Measurements from ENCODE around the gene ARPC1B. TPM values are rescaled to one million over a fixed set of nuclear protein-coding genes. Genes with fewer than 3 reads are reported as not detected.

ARPC1B gene
- total and polyA plus RNA-seq, 9 of the 15 experiments (the other 6 are each of a cell fraction or from before 2014, with no cell fraction given), result 6.7 to 357 (median 211) TPM

DNA sequence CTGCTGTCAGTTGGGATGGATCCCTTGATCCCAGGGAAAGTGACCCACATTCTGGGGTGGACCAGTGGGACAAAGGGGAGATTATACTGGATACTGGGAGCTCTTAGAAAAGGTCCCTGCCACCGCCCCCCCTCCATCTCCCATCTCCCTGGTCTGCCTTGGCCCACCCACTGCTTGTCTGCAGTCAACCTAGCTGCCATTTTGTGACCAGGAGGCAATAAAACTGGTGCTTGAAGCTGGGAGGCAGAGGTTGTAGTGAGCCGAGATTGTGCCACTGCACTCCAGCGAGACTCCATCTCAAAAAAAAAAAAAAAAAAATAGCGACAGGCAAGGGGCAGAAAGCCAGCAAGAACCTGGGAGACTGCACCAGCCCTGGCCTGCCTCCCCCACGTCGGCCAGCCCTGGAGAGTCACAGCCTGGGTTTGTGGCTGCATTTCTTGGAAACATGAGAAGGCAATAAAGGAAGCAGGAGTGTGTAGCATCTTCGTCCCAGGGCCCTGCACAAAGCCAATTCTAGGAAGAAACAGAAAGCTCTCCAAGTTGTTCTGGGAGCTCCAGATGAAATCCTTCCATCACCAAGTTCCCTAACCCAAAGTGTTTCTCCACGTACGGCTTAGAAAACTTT lies 4.7 kb upstream of the ARPC1B start (continued):
- TF ChIP-seq, protein P1, sequence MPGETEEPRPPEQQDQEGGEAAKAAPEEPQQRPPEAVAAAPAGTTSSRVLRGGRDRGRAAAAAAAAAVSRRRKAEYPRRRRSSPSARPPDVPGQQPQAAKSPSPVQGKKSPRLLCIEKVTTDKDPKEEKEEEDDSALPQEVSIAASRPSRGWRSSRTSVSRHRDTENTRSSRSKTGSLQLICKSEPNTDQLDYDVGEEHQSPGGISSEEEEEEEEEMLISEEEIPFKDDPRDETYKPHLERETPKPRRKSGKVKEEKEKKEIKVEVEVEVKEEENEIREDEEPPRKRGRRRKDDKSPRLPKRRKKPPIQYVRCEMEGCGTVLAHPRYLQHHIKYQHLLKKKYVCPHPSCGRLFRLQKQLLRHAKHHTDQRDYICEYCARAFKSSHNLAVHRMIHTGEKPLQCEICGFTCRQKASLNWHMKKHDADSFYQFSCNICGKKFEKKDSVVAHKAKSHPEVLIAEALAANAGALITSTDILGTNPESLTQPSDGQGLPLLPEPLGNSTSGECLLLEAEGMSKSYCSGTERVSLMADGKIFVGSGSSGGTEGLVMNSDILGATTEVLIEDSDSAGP (CRISPR knock-in tag; IDR thresholded peaks at IDR 0.05), result no peak
- TF ChIP-seq HNRNPK (IDR thresholded peaks at IDR 0.05; ENCODE audit: low read depth, low read length, poor library complexity, severe bottlenecking) (no peak), TEAD1 (CRISPR knock-in tag; IDR thresholded peaks at IDR 0.05) (no peak), SMARCE1 (IDR thresholded peaks at IDR 0.05) (peak; percentile 78), ZNF785 (CRISPR knock-in tag; IDR thresholded peaks at IDR 0.05) (no peak)

DNA sequence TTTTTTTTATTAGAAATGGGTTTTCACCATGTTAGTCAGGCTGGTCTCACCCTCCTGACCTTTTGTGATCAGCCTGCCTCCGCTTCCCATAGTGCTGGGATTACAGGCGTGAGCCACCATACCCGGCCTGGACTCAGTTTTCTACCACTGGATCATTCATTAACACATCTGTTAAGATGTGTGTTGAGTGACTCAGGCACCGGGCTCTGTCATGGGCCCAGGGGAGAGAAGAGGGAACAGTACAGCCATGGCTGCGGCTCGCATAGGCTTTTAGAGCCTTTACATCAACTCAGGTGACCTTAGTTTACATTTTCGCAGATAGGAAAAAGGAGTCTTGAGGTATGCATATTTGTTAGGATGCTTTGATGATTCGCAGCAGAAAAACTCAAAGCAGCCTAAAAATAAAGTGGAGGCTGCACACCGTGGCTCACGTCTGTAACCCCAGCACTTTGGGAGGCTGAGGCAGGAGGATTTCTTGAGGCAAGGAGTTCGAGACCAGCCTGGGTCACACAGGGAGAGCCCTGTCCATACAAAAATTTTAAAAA lies 3.1 kb upstream of the ARPC1B start:
- Histone ChIP-seq H3K4me1 (replicated peaks in 1 of 2; ENCODE audit: control insufficient read depth in 2 of 2, insufficient read depth in 2 of 2, low read length in 2 of 2) (peaks cover 28 to 59% of the 10 kb centered on the region in 2 experiments), H3K27ac (ENCODE audit: extremely low read depth, low read depth, low read length) (no peak overlapping the region), H3K9me3 (replicated peaks; ENCODE audit: control insufficient read depth, insufficient read depth, low read depth, low read length) (no peaks in the 10 kb centered on the region), H3K9me1 (ENCODE audit: control insufficient read depth, insufficient read depth, low read length) (no peaks in the 10 kb centered on the region), H2AFZ (ENCODE audit: low read depth, low read length) (no peak overlapping the region), H4K20me1 (replicated peaks; ENCODE audit: control insufficient read depth, insufficient read depth, low read length) (no peaks in the 10 kb centered on the region; the same call in 1 of the 2 replicates), H3K36me3 (ENCODE audit: control insufficient read depth, insufficient read depth, low read length) (peaks cover 14% of the 10 kb centered on the region), H3K9ac (ENCODE audit: insufficient read depth in 1 of 2, low read depth in 2 of 2, low read length in 2 of 2) (peak overlapping the region in 1 of 2 experiments; percentile 23; a peak in 1 of 4 replicates), H3K4me3 (no peak overlapping the region), H3K4me2 (ENCODE audit: insufficient read depth, low read length) (no peak overlapping the region), H3K79me2 (ENCODE audit: control insufficient read depth, insufficient read depth, low read length) (peaks cover 20% of the 10 kb centered on the region), H3K27me3 (ENCODE audit: control insufficient read depth in 2 of 2, insufficient read depth in 2 of 2, low read length in 2 of 2) (no peaks in the 10 kb centered on the region)
- no peak for ATAC-seq
- POLR2A ChIA-PET, result interaction anchor here (1.2 to 1.3 kb wide), 2 partner anchors 37 to 190 kb away, joined by 3 read pairs; partner anchors contain the start of genes BUD31 and PDAP1
- no TSS peak for BruUV-seq (replicated peaks)
- no peak for DNase-seq (ENCODE audit: extremely low read depth in 1 of 4, low spot score in 3 of 4)
- FAIRE-seq, result no peak
- WGBS (ENCODE audit: insufficient coverage, low coverage, missing lambda C conversion rate), result 86% methylated on average over 11 of the region's 11 CpGs
- intact Hi-C loops (cut with micrococcal nuclease) (no loop called here), in situ Hi-C loops (cut with MboI) (no loop called here)
- CTCF ChIA-PET (ENCODE audit: low intra/inter-chr PET ratio), result no interaction called here
- TF ChIP-seq BDP1 (IDR thresholded peaks at IDR 0.05; ENCODE audit: insufficient read depth, insufficient read length), result no peak
- no peak for TF ChIP-seq ETS2 (tag; IDR thresholded peaks at IDR 0.05; ENCODE audit: borderline replicate concordance, poor library complexity, severe bottlenecking)

Measured in K562 (cell line).